GM12878 (cell line): ENCODE measurements around the gene SHISA6. TPM values are rescaled to one million over a fixed set of nuclear protein-coding genes. Genes with fewer than 3 reads are reported as not detected.

Experiments used
- ATAC-seq: fragments of 200-7000 bp; cut with Tn5 transposase; 3 replicates; pipeline ENCODE4 v1.9.1; 2020; ENCODE audit warnings: mild to moderate bottlenecking, moderate library complexity
- BruUV-seq: library from RNA; stranded (reverse); fragments of 400-500 nt; replicated peaks from 2 replicates; lab custom pipeline; 2021; lab: Mats Ljungman, UMichigan
- CTCF ChIA-PET: fragments of 300-600 bp; sonication (Branson Sonifier 250); formaldehyde crosslinking; extraction: SDS; loops from one replicate; lab custom pipeline; 2021; ENCODE audit warnings: inconsistent platforms; lab: Yijun Ruan, JAX
- POLR2A ChIA-PET: fragments of 350-600 bp; formaldehyde crosslinking; extraction: SDS; loops from one replicate; lab custom pipeline; 2021; ENCODE audit warnings: inconsistent platforms; lab: Charles Lee
- RAD21 ChIA-PET: fragments of 300-600 bp; sonication (Branson Sonifier 250); formaldehyde crosslinking; loops from one replicate; lab custom pipeline; 2023; ENCODE audit warnings: antibody characterized with exemption; ENCODE audit not compliant: unreplicated experiment; lab: Charles Lee
- SMC1A ChIA-PET: fragments of 300-600 bp; sonication (Branson Sonifier 250); formaldehyde crosslinking; loops from one replicate; lab custom pipeline; 2023; ENCODE audit not compliant: unreplicated experiment, uncharacterized antibody; lab: Charles Lee
- DNase-seq: peaks from one replicate; pipeline ENCODE4 v3.0.0-alpha.2; 2011; ENCODE audit warnings: low read depth, low spot score
- FAIRE-seq: peaks from 3 replicates; lab custom pipeline; 2011; peaks lifted over from hg19 to GRCh38; lab: Jason Lieb, UNC
- H2AFZ ChIP-seq: 2 replicates; pipeline ENCODE4 v1.6.0; 2011; ENCODE audit warnings: low read depth, low read length, control low read depth; ENCODE audit not compliant: control insufficient read depth
- H3K27ac ChIP-seq: 2 replicates; pipeline ENCODE4 v1.5.1; 2011; ENCODE audit warnings: control low read depth; ENCODE audit not compliant: control insufficient read depth, insufficient read depth
- H3K27me3 ChIP-seq, 2 experiments: replicated peaks in 1 of 2; 2 replicates each; pipeline versions ENCODE4 v1.6.0 to v1.6.1; 2011; ENCODE audit warnings: low read length in 1 of 2; ENCODE audit not compliant: control insufficient read depth in 2 of 2, insufficient read depth in 2 of 2
- H3K36me3 ChIP-seq, 2 experiments: 2 replicates each; pipeline ENCODE4 v1.5.1; 2011; ENCODE audit warnings: low read length in 1 of 2; ENCODE audit not compliant: control insufficient read depth in 2 of 2, insufficient read depth in 2 of 2
- H3K4me1 ChIP-seq: 2 replicates; pipeline ENCODE4 v1.6.1; 2011; ENCODE audit warnings: mild to moderate bottlenecking, low read length, moderate library complexity, mixed read lengths; ENCODE audit not compliant: control insufficient read depth, insufficient read depth
- H3K4me2 ChIP-seq: 2 replicates; pipeline ENCODE4 v1.6.0; 2011; ENCODE audit warnings: control low read depth; ENCODE audit not compliant: control insufficient read depth, insufficient read depth
- H3K4me3 ChIP-seq: fragments of 200-600 bp; sonication (generic); 2 replicates; pipeline ENCODE4 v1.5.1; 2016
- H3K79me2 ChIP-seq: 2 replicates; pipeline ENCODE4 v1.6.0; 2011; ENCODE audit warnings: low read length; ENCODE audit not compliant: control insufficient read depth, insufficient read depth
- H3K9ac ChIP-seq: 2 replicates; pipeline ENCODE4 v1.8.0; 2011; ENCODE audit warnings: low read length, control low read depth, mixed read lengths; ENCODE audit not compliant: control insufficient read depth, insufficient read depth
- H3K9me3 ChIP-seq: replicated peaks from 3 replicates; pipeline ENCODE4 v1.5.1; 2011; ENCODE audit warnings: mild to moderate bottlenecking, low read length; ENCODE audit not compliant: control insufficient read depth, insufficient read depth
- H4K20me1 ChIP-seq: 2 replicates; pipeline ENCODE4 v1.6.0; 2011; ENCODE audit not compliant: control insufficient read depth, insufficient read depth
- CEBPB ChIP-seq, 2 experiments: fragments of 150-350 bp in 1 of 2; IDR thresholded peaks; 2 replicates each; pipeline ENCODE4 v1.6.1; 2012 to 2014; ENCODE audit warnings: low read depth in 2 of 2, low read length in 2 of 2, borderline replicate concordance in 1 of 2, inconsistent platforms in 1 of 2
- EED ChIP-seq: sonication (generic); IDR thresholded peaks from 2 replicates; pipeline ENCODE4 v1.6.1; 2016; ENCODE audit warnings: antibody characterized with exemption, low read depth
- ESRRA ChIP-seq: IDR thresholded peaks from 2 replicates; pipeline ENCODE4 v1.6.1; 2012; ENCODE audit warnings: mild to moderate bottlenecking, low read length, improper control_type of control experiment
- ETV6 ChIP-seq, 2 experiments: fragments of 450-650 bp in 1 of 2; IDR thresholded peaks in 1 of 2; conservative IDR thresholded peaks in 1 of 2; 2 replicates each; pipeline ENCODE4 v1.6.1; 2014; ENCODE audit warnings: antibody characterized with exemption in 1 of 2, borderline replicate concordance in 1 of 2, low read depth in 1 of 2, mild to moderate bottlenecking in 1 of 2, moderate library complexity in 1 of 2
- FOXM1 ChIP-seq: IDR thresholded peaks from 2 replicates; pipeline ENCODE4 v1.6.1; 2012; ENCODE audit warnings: low read depth, mild to moderate bottlenecking, inconsistent platforms, low read length, moderate library complexity
- HDGF ChIP-seq: fragments of 450-650 bp; IDR thresholded peaks from 2 replicates; pipeline ENCODE4 v1.6.1; 2016; ENCODE audit warnings: antibody characterized with exemption
- IRF4 ChIP-seq: IDR thresholded peaks from 2 replicates; pipeline ENCODE4 v1.6.1; 2011; ENCODE audit warnings: low read depth, low read length
- KLF5 ChIP-seq: fragments of 450-650 bp; IDR thresholded peaks from 2 replicates; pipeline ENCODE4 v1.6.1; 2014; ENCODE audit warnings: mild to moderate bottlenecking; ENCODE audit not compliant: partially characterized antibody
- RAD51 ChIP-seq: fragments of 450-650 bp; IDR thresholded peaks from 2 replicates; pipeline ENCODE4 v1.6.1; 2016; ENCODE audit warnings: moderate library complexity, mild to moderate bottlenecking, inconsistent platforms
- REST ChIP-seq: IDR thresholded peaks from 2 replicates; pipeline ENCODE4 v1.6.1; 2012; ENCODE audit warnings: mild to moderate bottlenecking, low read depth, low read length
- RUNX3 ChIP-seq: IDR thresholded peaks from 2 replicates; pipeline ENCODE4 v1.6.1; 2012; ENCODE audit warnings: low read length, inconsistent platforms
- SMAD5 ChIP-seq: IDR thresholded peaks from 2 replicates; pipeline ENCODE4 v1.6.1; 2016; ENCODE audit warnings: antibody characterized with exemption, low read depth
- SUZ12 ChIP-seq: fragments of 200-600 bp; sonication (generic); IDR thresholded peaks from one replicate; pipeline ENCODE4 v1.6.1; 2018; ENCODE audit warnings: antibody characterized with exemption, mild to moderate bottlenecking; ENCODE audit not compliant: unreplicated experiment
- TAF1 ChIP-seq: IDR thresholded peaks from 2 replicates; pipeline ENCODE4 v1.6.1; 2011; ENCODE audit warnings: mild to moderate bottlenecking, low read depth, low read length, borderline replicate concordance
- WGBS: methylation state at CpG from one replicate; pipeline ENCODE4 v1.1.6; 2016; ENCODE audit warnings: low lambda C conversion rate; ENCODE audit not compliant: insufficient replicate concordance, insufficient coverage; ENCODE audit errors: missing lambda C conversion rate; 5-methylcytosine and 5-hydroxymethylcytosine counted together
- in situ Hi-C: fragments of 300-500 bp; cut with MboI; formaldehyde crosslinking; loops from 9 replicates; pipeline ENCODE4 v1.14.3; 2018; ENCODE audit warnings: mixed read lengths
- intact Hi-C: fragments of 100-400 bp; cut with micrococcal nuclease; formaldehyde crosslinking; loops from one replicate; pipeline ENCODE4 v1.14.2; 2022; ENCODE audit not compliant: unreplicated experiment
- polyA plus RNA-seq, 11 experiments: library from polyadenylated mRNA; depleted of rRNA in 4 of 11; unstranded in 6 of 11; stranded (reverse) in 5 of 11; fragments of >200 nt; fragmentation: Nextera tagmentation in 4 of 11; fragmentation: Illumina TruSeq in 1 of 11; extraction: Ambion mirVana in 4 of 11; extraction: Trizol in 1 of 11; gene quantifications; 1 replicate in 1 of 11; 2 replicates in 10 of 11; pipeline versions ENCODE4 v1.2.1 to v1.2.3, GENCODE V29; 2011 to 2016; ENCODE audit warnings: inconsistent platforms in 2 of 11, missing spikeins in 2 of 11, low read depth in 1 of 11
- total RNA-seq, 4 experiments: library from RNA; depleted of rRNA in 3 of 4; stranded (reverse); fragments of >200 nt in 3 of 4; fragmentation: Illumina TruSeq in 1 of 4; extraction: Trizol in 1 of 4; gene quantifications; 2 replicates each; pipeline versions ENCODE4 v1.2.1 to v1.2.3, GENCODE V29; 2013 to 2021

The SHISA6 gene
- total and polyA plus RNA-seq, 10 of the 15 experiments (the other 5 are each of a cell fraction or from before 2014, with no cell fraction given): not detected

- CTCF ChIA-PET: no interaction called here
Measured at GRCh38 chr17:11514981-11515680, 274.1 kb downstream of the SHISA6 start.

GRCh38 chr17:11515901-11516300, 274.9 kb downstream of the SHISA6 start:
- in situ Hi-C loops (no loop called here), intact Hi-C loops (no loop called here)
- no TSS peak for BruUV-seq
- no peaks in the 10 kb centered on the region for H4K20me1 ChIP-seq
- no peaks in the 10 kb centered on the region for H3K4me1 ChIP-seq
- no peak overlapping the region for H3K4me2 ChIP-seq
- RAD21 ChIA-PET: no interaction called here
- no peak for FAIRE-seq
- CTCF ChIA-PET: no interaction called here
- ATAC-seq: no peak
- DNase-seq: no peak
- POLR2A ChIA-PET: no interaction called here
- no peaks in the 10 kb centered on the region for H3K9me3 ChIP-seq
- H3K79me2 ChIP-seq: no peaks in the 10 kb centered on the region
- H3K36me3 ChIP-seq: no peaks in the 10 kb centered on the region
- H2AFZ ChIP-seq: no peak overlapping the region
- no peak overlapping the region for H3K27ac ChIP-seq
- SMC1A ChIA-PET: no interaction called here
- no peaks in the 10 kb centered on the region for H3K27me3 ChIP-seq
- H3K4me3 ChIP-seq: no peak overlapping the region
- 4% methylated on average over 2 of the region's 2 CpGs for WGBS
- H3K9ac ChIP-seq: no peak overlapping the region
- TF ChIP-seq FOXM1: no peak
- TF ChIP-seq CEBPB (IDR thresholded peaks at IDR 0.05; ENCODE audit: borderline replicate concordance in 1 of 2, low read depth in 2 of 2, low read length in 2 of 2): no peak
- TF ChIP-seq HDGF: no peak
- no peak for TF ChIP-seq TAF1
- no peak for TF ChIP-seq SUZ12
- TF ChIP-seq REST: no peak
- no peak for TF ChIP-seq RAD51
- TF ChIP-seq EED: no peak
- no peak for TF ChIP-seq KLF5
- TF ChIP-seq IRF4: no peak
- no peak for TF ChIP-seq SMAD5
- TF ChIP-seq RUNX3: no peak
- no peak for TF ChIP-seq ETV6 (conservative IDR thresholded peaks at IDR 0.05 in 1 of 2, IDR thresholded peaks at IDR 0.05 in 1 of 2; ENCODE audit: borderline replicate concordance in 1 of 2, low read depth in 1 of 2)
- TF ChIP-seq ESRRA: no peak

More at GRCh38 chr17:11514981-11515680, 274.1 kb downstream of the SHISA6 start:
- WGBS: 30% methylated on average over 4 of the region's 4 CpGs
- Histone ChIP-seq H3K4me2 (no peak overlapping the region), H3K4me3 (no peak overlapping the region), H4K20me1 (no peaks in the 10 kb centered on the region), H3K9ac (no peak overlapping the region), H3K36me3 (no peaks in the 10 kb centered on the region), H3K4me1 (no peaks in the 10 kb centered on the region), H3K79me2 (no peaks in the 10 kb centered on the region), H2AFZ (no peak overlapping the region), H3K27me3 (no peaks in the 10 kb centered on the region), H3K27ac (no peak overlapping the region), H3K9me3 (no peaks in the 10 kb centered on the region; the same call in 2 of the 3 replicates)
- no peak for DNase-seq
- RAD21 ChIA-PET: no interaction called here
- ATAC-seq: no peak
- intact Hi-C loops: no loop called here
- POLR2A ChIA-PET: no interaction called here
- in situ Hi-C loops: no loop called here
- BruUV-seq: no TSS peak
- SMC1A ChIA-PET: no interaction called here
- FAIRE-seq: no peak
- TF ChIP-seq CEBPB (IDR thresholded peaks at IDR 0.05; ENCODE audit: borderline replicate concordance in 1 of 2, low read depth in 2 of 2, low read length in 2 of 2): no peak
